NCI-H187 (cell line): Measurements from ENCODE around the gene CHCHD5.

ENCODE experiments used
- DNase-seq, 2 experiments: peaks; one replicate each; lab custom pipeline; 2025; lab: John Stamatoyannopoulos, UW

The CHCHD5 gene

DNA sequence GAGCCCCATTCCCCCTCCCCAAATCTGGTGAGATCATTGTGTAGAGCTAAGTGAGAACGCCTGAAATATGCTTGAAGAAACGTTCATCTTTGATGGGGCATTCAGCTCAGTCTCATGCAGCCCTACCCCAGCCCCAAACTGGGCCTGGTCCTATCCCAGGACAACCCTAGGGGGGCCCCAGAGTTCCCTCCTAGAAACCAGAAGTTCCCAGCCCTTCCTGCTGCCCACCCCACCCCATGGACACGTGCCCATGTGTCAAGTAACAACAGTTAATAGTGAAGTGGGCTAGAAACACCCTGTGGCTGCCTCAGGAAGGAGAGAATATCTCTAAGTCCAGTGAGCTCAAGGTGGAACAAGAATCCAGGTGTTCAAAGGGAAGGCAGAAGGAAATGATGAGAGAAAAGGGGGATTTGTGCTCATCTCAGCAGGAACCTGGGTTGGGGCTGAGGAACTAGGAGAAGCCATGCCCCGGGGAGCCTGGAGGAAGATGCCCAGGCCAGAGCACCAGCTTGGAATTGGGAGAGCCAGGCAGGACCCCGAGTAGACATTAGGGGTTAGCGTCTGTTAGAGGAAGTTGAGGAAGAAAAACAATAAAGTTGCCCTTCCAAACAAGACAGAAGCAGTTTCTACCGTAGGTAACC lies 41.2 kb downstream of the CHCHD5 start:
- DNase-seq = no peak

DNA sequence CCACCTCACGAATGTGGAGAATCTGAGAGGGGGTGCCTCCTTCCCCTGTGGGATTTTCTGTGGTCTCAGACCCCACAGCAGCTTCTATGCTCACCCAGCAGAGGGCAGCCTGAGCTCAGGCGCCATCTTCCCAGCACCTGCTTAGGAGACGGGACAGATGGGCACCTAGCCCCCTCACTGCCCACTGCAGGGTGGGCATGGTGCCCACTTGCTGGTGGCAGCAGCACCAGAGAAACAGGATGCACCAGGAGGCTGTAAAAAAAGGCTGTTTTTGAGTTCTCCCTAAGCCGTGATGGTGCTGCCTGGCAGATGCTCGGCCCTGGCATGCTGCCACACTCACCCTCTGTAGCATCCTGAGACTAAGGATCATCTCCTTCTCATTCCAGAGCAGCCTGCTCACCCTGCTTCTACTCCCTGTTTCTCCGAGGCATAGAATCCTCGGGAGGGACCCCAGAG lies 42.2 kb downstream of the CHCHD5 start:
- DNase-seq = no peak

DNA sequence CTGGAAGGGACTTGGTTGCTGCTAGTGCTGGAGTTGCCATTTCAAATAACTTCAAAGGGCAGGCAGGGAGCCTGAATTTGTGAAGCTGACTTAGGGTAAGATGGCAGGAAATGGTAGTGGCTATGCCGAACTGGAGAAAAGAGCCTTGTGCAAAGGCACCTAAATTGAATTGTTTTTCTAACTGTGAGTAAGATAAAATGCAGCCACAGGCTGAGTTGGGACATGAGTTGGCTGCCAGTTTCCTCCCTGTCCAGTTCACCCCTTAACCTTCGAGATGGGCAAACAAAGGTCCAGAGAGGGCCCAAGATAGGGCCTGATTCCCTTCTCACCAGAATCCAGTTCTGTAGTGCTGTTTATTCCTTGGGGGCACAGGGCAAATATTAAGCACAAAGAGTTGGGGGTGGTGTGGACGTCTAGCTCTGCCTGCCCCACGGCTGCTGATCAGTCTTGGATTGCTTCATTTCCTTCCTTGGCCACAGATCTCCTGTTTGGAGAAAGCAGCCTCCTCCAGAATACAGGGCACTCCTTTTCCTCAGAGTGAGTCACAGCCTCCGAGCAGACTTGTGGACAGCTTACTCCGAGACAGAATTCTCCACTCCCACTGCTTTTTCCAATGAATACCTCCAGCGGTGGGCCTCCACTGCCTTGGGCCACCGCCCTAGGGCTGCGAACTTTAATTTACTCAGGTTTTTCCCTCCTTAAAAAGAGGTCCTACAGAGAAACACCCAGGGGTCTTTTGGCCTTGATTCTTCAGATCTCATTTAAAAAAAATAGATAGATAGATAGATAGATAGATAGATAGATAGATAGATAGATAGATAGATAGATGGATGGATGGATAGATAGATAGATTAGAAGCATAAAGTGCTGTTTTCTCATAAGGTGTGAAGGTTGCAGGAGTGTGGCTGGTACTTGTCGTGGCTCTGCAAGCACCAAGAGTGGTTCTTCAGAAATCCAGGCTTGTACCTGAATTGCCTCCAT lies 42.9 kb downstream of the CHCHD5 start:
- no peak for DNase-seq

DNA sequence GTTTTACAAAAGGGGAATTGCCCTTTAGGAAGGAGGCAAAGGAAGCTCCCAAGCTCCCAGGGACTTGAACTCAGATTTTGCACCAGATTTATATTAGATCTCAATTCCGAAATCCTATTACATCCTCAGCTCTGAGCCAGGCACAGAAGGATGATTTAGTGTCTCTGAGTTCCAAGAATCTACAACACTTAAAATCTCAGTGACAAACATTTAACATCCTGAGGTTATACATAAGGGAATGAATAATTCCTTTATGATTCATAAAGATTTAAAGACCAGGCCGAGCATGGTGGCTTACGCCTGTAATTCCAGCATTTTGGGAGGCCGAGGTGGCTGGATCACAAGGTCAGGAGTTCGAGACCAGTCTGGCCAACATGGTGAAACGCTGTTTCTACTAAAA lies 44.8 kb downstream of the CHCHD5 start:
- DNase-seq = no peak

DNA sequence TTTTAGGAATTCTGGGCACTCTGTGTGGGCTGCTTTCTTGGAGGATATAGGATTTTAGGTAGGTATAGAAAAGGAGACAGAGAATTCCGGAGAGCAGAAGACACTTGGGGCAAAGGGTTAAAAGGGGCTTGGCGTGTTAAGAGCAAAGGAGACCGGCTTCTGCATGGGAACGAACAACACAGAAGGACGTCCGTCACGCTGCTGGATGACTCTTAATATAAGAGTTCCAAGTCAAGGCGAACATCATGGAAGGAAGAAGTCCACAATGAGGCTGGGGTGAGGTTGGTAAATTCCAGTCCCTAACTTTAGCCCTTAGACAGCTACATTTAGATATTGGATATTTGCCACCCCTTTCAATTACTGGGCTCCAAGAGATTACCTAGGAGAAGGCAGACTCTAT lies 45.4 kb downstream of the CHCHD5 start:
- DNase-seq = no peak

DNA sequence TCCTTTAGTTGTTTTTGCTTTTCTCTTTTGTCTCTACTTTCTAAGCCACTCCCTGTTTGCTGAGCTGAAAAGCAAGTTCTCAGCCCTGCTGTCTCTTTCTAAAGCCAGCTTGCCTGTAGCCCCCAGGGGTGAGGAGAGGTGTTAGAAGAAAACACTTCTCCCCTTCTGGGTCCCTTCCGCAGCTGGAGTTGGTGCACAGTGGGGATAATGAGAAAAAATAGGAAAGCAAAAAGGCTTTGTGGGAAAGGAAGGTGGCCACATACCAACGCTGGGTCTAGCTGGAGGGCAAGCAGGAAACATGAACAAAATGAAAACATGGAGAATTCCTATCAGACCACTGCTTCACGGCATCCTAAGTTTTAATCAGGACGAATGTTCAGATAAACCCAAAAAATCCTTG lies 45.9 kb downstream of the CHCHD5 start:
- DNase-seq = no peak

DNA sequence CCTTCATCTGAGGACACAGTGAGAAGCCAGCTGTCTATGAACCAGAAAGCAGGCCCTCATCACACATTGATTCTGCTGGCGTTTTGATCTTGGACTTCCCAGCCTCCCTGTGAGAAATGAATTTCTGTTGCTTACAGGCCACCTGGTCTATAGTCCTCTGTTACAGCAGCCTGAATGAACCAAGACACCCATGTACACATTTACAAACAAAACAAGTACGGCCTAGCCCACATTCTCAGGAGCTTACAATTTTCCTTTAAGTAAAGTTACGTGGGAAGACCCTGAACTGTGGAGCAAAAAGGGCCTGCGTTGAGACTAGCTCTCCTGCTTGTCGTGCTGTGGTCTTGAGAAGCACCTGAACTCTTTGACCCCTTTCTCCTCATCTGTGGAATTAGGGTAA lies 49.3 kb downstream of the CHCHD5 start:
- DNase-seq = no peak

DNA sequence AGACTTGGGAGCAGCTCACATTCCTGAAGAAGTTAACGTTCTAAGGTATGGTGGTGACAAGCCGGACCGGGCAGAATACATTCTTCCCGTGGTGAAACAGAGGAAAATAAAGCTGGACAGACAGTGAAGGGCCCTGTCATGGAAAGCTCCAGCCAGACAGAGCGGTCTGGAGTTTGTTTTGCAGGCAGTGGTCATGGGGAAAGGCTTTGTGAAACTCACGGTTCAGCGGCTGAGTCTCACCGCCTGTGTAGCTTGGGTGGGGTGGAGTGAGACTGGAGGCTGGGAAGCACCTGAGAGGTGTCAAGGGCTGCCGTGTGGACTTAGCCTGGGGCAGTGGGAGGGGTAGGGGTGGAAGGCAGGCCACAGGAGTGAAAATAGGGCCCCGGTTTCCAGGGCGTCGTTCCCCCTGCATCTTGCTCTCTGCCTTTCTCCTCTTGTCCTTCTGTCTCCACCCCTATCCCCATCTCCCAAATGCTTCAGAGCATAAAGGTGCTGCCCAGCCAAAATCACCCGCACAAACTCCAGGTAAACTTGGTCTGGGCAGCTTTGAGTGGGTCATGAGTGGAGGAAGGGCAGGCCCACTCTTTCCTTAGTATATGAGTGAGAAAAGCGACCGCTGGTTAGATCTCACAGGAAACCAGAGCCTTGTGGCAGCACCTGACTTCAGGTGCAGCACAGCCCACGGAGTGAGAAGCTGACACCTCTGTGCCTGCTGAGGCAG lies 49.9 kb downstream of the CHCHD5 start:
- DNase-seq = no peak

DNA sequence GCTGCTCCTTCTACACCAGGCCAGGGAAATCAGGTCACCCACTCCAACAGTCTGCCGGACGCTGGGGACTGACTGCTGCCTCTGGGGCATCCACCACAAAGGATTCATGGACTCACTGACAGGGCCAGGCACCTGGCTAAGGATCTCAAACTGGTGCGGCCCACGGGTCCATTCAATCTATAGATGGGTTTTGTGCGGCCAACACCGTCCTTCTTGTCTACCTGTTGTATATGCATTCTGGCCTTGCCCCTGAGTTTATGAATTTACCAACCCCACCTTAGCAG lies 50.4 kb downstream of the CHCHD5 start:
- no peak for DNase-seq

DNA sequence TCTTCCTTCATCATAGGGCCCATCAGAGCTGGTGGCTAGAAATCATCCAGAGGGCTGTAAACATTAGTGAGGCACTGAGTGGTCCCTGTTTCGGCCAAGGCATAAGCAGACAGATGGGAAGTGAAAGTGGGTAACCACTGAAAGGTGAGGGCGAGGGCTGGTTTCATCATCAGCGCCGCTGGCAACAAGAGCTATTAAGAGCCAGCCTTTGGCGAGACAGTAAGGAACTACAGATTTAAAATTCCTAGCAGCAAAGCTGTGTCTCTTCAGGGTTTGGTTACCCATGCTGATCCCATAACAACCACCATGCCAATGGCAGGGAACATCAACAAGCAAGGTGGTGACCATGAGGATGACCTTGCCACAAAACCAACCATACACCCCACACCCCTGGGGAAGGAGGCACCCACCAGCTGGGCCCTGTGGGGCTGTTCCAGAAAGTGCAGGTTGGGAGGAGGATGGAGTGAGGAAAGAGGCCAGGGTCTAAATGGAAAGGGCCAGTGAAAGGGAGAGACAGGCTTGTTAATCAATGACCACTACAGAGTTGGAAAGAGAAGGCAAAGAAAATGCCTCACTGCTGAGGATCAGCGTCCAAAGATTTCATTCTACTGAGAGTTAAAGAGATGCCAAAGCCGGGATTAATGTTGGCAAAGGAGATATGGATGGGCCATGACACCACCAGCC lies 52.3 kb downstream of the CHCHD5 start:
- DNase-seq = no peak

DNA sequence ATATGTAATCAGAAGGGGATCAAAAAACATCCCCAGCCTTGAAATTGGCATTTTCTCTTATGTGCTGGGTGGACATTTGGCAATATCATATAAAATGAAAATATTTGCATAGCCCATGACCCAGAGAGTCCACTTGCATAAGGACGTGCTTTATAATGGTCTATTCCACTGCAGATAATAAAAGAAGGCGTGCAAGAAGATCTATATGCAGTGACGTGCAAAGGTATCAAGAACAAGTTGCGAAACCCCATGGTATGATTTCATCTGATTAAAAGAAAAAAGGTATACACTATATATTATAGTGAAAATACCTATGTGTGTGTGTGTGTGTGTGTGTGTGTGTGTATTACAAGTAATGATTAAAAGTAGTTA lies 52.9 kb downstream of the CHCHD5 start:
- DNase-seq = no peak
